Thyroid gland (tissue), 4 donors: ENCODE results near the gene CHSY1. TPM values are rescaled to one million over a fixed set of nuclear protein-coding genes. Genes with fewer than 3 reads are reported as not detected.

Experiments used
- DNase-seq, 2 donors: peaks; one replicate each; pipeline ENCODE4 v3.0.0-alpha.2; 2019
- H3K27ac ChIP-seq, 3 donors: fragments of 200-600 bp; sonication (generic); 1 replicate in 2 of 3; 2 replicates in 1 of 3; pipeline ENCODE4 v1.5.1; 2016 to 2019; ENCODE audit warnings: mild to moderate bottlenecking in 1 of 3, moderate library complexity in 1 of 3
- H3K27me3 ChIP-seq: fragments of 200-600 bp; sonication (generic); one replicate; pipeline ENCODE4 v1.5.1; 2019
- H3K36me3 ChIP-seq, 2 donors: fragments of 200-600 bp; sonication (generic); one replicate each; pipeline ENCODE4 v1.5.1; 2016 to 2019
- H3K4me1 ChIP-seq, 2 donors: fragments of 200-600 bp; sonication (generic); one replicate each; pipeline ENCODE4 v1.5.1; 2017 to 2019
- H3K4me3 ChIP-seq, 3 donors: fragments of 200-600 bp; sonication (generic); replicated peaks in 1 of 3; 1 replicate in 2 of 3; 2 replicates in 1 of 3; pipeline ENCODE4 v1.5.1; 2016; ENCODE audit warnings: mild to moderate bottlenecking in 1 of 3
- H3K9me3 ChIP-seq: fragments of 200-600 bp; sonication (generic); one replicate; pipeline ENCODE4 v1.5.1; 2017
- POLR2A ChIP-seq, 2 donors: fragments of 450-650 bp; IDR thresholded peaks; one replicate each; pipeline ENCODE4 v1.6.1; 2017; ENCODE audit warnings: antibody characterized with exemption in 2 of 2, mild to moderate bottlenecking in 2 of 2, moderate library complexity in 1 of 2
- WGBS, 2 donors: methylation state at CpG; one replicate each; pipeline ENCODE4 v1.1.5; 2017; 5-methylcytosine and 5-hydroxymethylcytosine counted together
- intact Hi-C: fragments of 100-400 bp; cut with DNase I; formaldehyde crosslinking; loops from one replicate; pipeline ENCODE4 v1.15.1; 2023
- total RNA-seq, 4 donors: library from RNA; depleted of rRNA; stranded (reverse); fragments of >200 nt; gene quantifications; one replicate each; pipeline ENCODE4 v1.2.3, GENCODE V29; 2016
- TF ChIP-seq, protein P1 (sequence below), 6 experiments: fragments of 200-600 bp in 3 of 6; fragments of 450-650 bp in 3 of 6; sonication (generic) in 3 of 6; IDR thresholded peaks; one replicate each; pipeline ENCODE4 v1.5.1; 2016 to 2019; ENCODE audit warnings: antibody characterized with exemption in 6 of 6, mild to moderate bottlenecking in 2 of 6, inconsistent platforms in 1 of 6, moderate library complexity in 1 of 6

CHSY1 gene
- total RNA-seq, 4 donors from 2014 or later: 13.8 to 26.6 (median 18.5) TPM

DNA sequence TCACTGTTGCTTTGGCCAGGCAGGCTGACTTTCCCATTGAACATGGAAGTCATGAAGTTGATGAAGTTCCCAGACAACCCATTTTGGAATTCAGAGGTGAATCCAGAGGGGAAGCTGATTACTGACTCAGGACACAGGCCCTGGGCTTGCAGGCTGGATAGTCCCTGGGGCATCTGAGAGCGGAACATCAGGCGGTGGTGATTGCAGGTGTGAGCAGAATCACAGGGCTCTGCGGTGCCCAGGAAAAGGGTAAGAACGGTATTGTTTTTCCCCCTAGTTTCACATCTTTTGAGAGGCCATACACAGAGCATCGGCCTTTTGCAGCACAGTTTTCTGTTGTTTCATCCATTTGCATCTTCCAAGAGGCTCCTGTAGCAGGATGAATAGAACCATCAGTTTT lies 104.7 kb downstream of the CHSY1 start:
- TF ChIP-seq POLR2A (IDR thresholded peaks at IDR 0.05): no peak
- TF ChIP-seq, protein P1, sequence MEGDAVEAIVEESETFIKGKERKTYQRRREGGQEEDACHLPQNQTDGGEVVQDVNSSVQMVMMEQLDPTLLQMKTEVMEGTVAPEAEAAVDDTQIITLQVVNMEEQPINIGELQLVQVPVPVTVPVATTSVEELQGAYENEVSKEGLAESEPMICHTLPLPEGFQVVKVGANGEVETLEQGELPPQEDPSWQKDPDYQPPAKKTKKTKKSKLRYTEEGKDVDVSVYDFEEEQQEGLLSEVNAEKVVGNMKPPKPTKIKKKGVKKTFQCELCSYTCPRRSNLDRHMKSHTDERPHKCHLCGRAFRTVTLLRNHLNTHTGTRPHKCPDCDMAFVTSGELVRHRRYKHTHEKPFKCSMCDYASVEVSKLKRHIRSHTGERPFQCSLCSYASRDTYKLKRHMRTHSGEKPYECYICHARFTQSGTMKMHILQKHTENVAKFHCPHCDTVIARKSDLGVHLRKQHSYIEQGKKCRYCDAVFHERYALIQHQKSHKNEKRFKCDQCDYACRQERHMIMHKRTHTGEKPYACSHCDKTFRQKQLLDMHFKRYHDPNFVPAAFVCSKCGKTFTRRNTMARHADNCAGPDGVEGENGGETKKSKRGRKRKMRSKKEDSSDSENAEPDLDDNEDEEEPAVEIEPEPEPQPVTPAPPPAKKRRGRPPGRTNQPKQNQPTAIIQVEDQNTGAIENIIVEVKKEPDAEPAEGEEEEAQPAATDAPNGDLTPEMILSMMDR (IDR thresholded peaks at IDR 0.05): no peak
- intact Hi-C loops: no loop called here
- H3K4me3 ChIP-seq: no peak overlapping the region
- H3K4me1 ChIP-seq: no peaks in the 10 kb centered on the region
- DNase-seq: no peak
- no peaks in the 10 kb centered on the region for H3K36me3 ChIP-seq
- no peaks in the 10 kb centered on the region for H3K9me3 ChIP-seq
- 79% methylated on average over 5 of the region's 5 CpGs for WGBS, 2 donors
- H3K27me3 ChIP-seq: no peaks in the 10 kb centered on the region
- no peak overlapping the region for H3K27ac ChIP-seq

DNA sequence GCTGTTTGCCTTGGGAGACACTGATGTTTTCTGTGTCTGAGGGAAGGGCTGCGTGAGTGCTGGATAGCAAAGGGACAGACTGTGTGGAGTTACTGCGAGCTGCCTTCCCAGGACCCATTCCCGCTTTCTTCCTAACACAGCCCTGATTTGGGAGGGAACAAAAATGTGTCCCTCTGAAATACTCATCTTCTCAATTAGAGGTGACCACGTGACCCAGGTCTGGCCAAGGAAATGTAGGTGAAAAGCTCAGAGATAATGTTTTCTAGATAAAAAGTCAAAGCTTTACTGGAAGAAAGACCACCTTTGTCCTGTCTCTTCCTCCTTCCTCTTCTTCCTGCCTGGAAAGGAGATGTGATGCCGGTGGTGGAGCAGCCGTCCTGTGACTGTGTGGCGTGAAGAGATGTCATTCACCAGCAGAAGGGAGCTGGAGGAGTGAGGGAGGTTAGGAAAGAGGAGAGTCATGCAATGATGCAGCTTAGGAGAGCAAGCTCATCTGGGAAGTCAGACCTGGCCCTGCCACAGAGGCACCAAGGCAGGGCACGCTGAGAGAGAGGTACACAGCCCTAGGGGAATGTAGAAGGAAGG lies 105.6 kb downstream of the CHSY1 start:
- DNase-seq: no peak
- H3K27ac ChIP-seq: no peak overlapping the region
- no peaks in the 10 kb centered on the region for H3K36me3 ChIP-seq
- intact Hi-C loops: no loop called here
- no peaks in the 10 kb centered on the region for H3K27me3 ChIP-seq
- TF ChIP-seq POLR2A (IDR thresholded peaks at IDR 0.05): no peak
- TF ChIP-seq, protein P1 (IDR thresholded peaks at IDR 0.05): no peak
- no peak overlapping the region for H3K4me3 ChIP-seq
- WGBS, 2 donors: 94 to 96% methylated on average over 8 of the region's 8 CpGs
- no peaks in the 10 kb centered on the region for H3K9me3 ChIP-seq
- H3K4me1 ChIP-seq: no peaks in the 10 kb centered on the region

DNA sequence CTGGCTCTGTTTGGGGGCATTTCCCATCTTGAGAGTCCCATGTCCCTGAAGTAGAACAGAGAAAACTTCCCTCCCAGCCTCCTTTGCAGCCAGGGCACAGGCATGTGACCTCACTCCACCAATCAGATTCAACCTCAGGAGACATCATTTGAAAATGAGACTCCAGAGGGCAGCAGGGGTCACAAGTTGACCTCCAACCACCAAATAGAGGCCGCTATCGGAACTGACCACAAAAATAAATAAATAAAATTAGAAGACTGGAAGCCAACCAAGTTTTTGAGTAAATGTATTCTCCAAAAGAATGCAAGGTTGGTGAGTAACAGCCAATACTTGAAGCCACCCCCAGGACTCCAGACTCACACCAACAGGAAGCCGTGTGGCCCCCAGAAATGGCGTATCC lies 106.5 kb downstream of the CHSY1 start:
- Histone ChIP-seq H3K27ac (no peak overlapping the region), H3K36me3 (no peaks in the 10 kb centered on the region), H3K9me3 (no peaks in the 10 kb centered on the region), H3K4me1 (no peaks in the 10 kb centered on the region), H3K4me3 (no peak overlapping the region), H3K27me3 (no peaks in the 10 kb centered on the region)
- intact Hi-C loops: no loop called here
- TF ChIP-seq, protein P1 (IDR thresholded peaks at IDR 0.05): no peak
- no peak for TF ChIP-seq POLR2A (IDR thresholded peaks at IDR 0.05)
- 92 to 94% methylated on average over 4 of the region's 4 CpGs for WGBS, 2 donors
- no peak for DNase-seq

DNA sequence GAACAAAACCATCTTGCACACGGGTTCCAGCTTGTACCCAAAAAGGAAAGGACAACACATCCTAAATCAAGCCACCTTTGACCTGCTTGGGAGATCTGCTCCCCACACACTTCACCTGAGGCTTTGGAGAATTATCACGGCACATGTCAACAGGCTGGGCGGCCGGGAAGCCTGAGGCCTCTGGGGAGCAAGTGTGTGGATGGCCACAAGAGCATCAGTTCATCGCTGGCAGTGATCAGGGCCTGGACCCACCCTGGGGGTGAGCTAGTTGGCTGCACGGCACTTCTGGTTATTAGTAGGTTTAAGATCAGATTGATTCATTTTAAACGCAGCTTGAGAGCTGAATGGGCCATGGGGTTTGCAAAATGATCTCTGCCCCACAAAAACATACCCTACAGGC lies 108.5 kb downstream of the CHSY1 start:
- Histone ChIP-seq H3K36me3 (no peaks in the 10 kb centered on the region), H3K9me3 (no peaks in the 10 kb centered on the region), H3K27me3 (no peaks in the 10 kb centered on the region), H3K27ac (no peak overlapping the region), H3K4me1 (peaks cover 7 to 10% of the 10 kb centered on the region in 2 donors), H3K4me3 (no peak overlapping the region)
- intact Hi-C loops: no loop called here
- TF ChIP-seq, protein P1 (IDR thresholded peaks at IDR 0.05): no peak
- TF ChIP-seq POLR2A (IDR thresholded peaks at IDR 0.05): no peak
- 90 to 96% methylated on average over 5 to 7 of the region's 7 CpGs for WGBS, 2 donors
- no peak for DNase-seq

GRCh38 chr15:101142711-101143110 lies 109.1 kb downstream of the CHSY1 start:
- DNase-seq: no peak
- TF ChIP-seq, protein P1 (IDR thresholded peaks at IDR 0.05): no peak
- TF ChIP-seq POLR2A (IDR thresholded peaks at IDR 0.05): no peak

More at GRCh38 chr15:101142711-101143110, 109.1 kb downstream of the CHSY1 start:
- no peaks in the 10 kb centered on the region for H3K36me3 ChIP-seq
- intact Hi-C loops: no loop called here
- H3K4me3 ChIP-seq: no peak overlapping the region
- peaks cover 7 to 10% of the 10 kb centered on the region in 2 donors for H3K4me1 ChIP-seq
- 93 to 100% methylated on average over 1 to 2 of the region's 2 CpGs for WGBS, 2 donors
- H3K9me3 ChIP-seq: no peaks in the 10 kb centered on the region
- H3K27ac ChIP-seq: no peak overlapping the region
- no peaks in the 10 kb centered on the region for H3K27me3 ChIP-seq
